Measurements from ENCODE around the gene FAM151B.

GRCh38 chr5:80584770-80585169 is 96.9 kb downstream of the FAM151B start:
- TF ChIP-seq CTCF (IDR thresholded peaks at IDR 0.05; ENCODE audit: low read depth, low read length) (no peak), EZH2phosphoT487 (IDR thresholded peaks at IDR 0.05; ENCODE audit: low read depth) (no peak)

All from OCI-LY3 (cell line).